ENCODE measurements around the gene CTBP2.
"Not testable (repeated sequence)": the region's sequence is repeated elsewhere in the genome, so short reads cannot be mapped to it uniquely, and the experiment has no call there.

The CTBP2 gene

DNA sequence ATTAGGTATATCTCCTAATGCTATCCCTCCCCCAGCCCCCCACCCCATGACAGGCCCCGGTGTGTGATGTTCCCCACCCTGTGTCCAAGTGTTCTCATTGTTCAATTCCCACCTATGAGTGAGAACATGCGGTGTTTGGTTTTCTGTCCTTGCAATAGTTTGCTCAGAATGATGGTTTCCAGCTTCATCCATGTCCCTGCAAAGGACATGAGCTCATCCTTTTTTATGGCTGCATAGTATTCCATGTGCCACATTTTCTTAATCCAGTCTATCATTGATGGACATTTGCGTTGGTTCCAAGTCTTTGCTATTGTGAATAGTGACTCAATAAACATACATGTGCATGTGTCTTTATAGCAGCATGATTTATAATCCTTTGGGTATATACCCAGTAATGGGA lies 18.7 kb upstream of the CTBP2 start:
- DNase-seq = not testable (repeated sequence)

- DNase-seq = no peak
Measured at GRCh38 chr10:125177641-125178640, 17.6 kb upstream of the CTBP2 start.

DNA sequence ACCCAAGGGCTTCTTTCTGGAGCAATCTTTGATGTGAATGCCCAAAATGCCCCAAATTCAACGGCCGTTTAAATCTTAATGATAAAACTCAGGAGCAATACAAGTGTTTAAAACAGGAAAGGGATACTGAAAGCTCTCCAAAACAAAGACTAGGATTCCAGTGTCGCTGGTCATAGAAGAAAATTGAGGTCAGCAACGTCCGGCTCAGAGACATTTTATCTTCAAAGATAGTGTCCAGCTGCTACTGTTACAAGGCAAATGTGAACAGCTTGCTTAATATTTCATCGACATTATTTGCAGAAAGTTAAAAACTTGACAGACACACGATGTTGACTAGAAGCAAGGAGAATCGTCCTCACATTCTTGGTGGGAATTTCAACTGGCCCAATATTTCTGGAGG lies 15.4 kb upstream of the CTBP2 start:
- no peak for DNase-seq

DNA sequence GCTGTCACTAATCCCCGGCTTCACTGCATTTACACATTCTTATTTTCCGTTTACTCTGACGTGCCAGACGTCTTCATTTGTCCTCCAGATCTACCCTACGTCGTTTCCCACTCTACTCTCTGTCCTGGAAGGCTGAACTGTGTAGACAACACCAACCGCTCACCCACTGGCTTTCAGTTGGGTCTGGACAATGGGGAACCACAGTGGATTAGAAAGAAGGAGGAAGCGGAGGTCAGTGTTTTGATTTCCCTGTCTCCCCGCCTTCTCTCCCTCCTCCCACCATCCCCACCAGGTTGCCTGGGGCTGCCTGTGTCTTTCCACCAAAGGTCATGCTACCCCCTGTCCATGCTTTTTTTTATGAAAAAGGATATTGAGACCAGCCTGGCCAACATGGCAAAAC lies 14.0 kb upstream of the CTBP2 start:
- DNase-seq = no peak

DNA sequence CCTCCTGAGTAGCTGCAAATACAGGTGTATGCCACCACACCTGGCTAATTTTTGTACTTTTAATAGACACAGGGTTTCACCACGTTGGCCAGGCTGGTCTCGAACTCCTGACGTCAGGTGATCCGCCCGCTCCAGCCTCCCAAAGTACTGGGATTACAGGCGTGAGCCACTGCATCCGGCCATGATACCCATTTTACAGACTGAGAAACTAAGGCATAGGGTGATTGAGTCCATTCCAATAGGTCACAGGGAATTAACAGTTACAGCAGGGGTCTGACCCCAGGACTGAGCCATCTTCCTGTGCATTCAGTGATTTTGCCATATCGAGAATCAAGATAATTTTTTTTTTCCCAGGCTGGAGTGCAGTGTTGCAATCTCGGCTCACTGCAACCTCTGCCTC lies 12.3 kb upstream of the CTBP2 start:
- no peak for DNase-seq

DNA sequence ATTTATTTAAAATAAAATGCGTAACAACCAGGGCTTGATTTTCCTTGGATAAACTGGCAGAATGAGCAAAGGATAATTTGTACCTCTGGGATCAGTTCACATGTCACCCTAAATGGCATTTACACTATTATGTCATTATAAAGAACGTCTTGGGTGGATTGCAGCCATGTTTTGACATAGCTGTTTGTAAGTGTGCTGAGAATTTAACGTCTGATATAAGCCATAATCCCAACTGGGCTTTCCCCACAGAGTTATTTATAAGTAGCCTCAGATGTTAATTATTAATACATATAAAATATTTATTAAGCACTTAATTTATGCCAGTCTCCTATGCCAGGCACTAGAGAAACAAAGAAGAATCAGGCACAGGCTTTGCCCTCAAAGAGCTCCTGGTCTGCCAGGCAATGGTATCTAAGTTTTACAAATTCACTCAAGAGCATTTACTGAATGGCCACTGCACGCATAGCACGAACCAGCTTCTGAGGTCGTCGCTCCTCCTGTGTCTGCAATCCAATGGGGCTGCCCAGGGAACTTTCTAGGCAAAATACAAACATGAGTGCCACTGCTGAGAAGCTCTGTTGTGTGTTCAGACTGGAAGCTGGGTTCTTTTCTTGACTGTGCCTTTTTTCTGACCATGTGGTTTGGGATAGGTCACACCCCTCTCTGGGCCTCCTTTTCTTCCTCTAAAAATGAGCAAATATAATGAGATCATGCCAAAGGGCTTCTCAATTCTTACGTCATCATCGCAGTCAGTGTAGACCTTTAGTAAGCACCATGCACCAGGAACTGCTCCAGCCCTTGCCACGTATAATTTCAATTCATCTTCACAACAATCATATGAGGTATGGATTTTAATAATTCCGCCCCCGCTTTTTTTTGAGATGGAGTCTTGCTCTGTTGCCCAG lies 11.3 kb upstream of the CTBP2 start:
- no peak for DNase-seq

DNA sequence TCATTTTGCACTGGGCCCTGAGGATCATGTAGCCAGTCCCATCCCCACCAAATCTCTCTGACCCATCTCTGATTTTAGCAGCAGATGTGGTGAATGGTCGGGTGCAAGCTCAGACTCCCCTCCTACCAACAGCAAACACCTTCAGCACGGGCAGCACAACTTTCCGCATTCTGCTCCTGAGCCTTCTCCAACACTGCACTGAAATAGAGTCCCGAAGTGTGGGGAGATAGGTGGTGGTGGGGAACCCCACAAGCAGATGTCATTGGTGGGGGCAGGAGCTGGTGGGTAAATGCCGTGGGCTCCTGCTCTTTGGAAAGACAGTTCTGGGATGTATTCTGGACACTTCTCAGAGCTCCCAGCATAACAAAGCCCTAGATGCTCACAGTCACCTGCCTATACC lies 9.6 kb upstream of the CTBP2 start:
- no peak for DNase-seq

- no peak for DNase-seq
Measured at GRCh38 chr10:125169279-125169678, 8.9 kb upstream of the CTBP2 start.

- DNase-seq = no peak
Measured at GRCh38 chr10:125166658-125167057, 6.3 kb upstream of the CTBP2 start.

DNA sequence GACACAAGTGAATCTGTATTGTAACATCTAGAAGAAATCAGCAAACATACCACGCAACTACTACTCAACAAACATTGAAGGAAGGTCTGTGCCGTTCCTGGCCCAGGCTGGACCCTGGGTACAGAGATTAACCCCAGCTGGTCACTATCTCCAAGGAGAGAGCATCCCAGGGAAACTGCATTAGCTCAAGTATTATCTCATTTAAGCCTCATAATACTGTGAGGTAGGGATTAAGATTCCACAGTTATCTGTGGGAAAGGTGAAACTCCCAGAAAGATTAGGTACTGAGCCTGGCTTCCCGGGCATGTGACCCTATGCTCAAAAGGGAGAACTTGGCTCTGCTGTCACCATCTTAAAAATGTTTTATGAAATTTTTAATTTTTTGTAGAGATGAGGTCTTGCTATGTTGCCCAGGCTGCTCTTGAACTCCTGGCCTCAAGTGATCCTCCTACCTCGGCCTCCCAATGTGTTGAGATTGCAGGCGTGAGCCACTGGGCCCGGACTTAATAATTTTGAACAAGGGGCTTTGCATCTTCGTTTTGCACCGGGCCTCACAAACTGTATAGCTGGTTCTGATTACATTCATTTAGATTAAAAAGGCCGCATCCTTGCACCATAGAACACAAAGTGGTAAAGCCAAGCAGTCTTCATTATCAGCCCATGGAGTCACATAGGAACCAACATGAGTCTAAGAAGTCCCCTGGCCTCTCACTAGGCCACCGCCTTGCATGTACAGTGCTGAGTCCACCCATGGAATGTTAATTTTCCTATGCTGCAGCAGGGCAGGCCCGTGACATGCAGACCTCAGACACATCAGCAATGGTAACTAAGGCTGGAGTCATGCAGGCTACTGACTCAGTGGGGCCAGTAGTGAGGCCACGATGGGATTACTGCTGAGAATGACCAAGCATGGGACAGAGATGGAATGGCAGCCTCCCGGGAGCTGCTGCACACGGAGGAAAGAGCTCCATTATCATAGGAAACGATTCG lies 5.5 kb upstream of the CTBP2 start:
- no peak for DNase-seq

DNA sequence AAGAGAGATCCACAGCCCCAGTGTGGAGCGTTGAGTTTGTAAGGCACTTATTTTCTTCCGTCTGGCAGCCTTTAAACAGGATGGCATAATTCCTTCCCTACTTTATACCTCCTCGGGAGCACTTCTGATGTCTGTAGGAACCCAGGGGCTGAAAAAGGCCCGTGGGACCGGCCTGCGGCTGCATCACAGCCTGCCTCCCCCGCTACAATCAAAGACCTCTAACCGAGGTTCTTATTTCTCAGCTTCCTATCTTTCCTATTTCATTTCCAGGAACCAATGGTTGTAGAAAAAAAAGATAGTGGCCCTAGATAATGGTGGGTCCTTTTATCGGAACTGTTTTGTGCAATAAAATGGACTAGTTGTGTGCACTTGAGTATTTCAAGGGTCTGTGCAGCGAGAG lies 4.1 kb upstream of the CTBP2 start:
- no peak for DNase-seq

GRCh38 chr10:125163803-125164202 lies 3.4 kb upstream of the CTBP2 start:
- DNase-seq = no peak

DNA sequence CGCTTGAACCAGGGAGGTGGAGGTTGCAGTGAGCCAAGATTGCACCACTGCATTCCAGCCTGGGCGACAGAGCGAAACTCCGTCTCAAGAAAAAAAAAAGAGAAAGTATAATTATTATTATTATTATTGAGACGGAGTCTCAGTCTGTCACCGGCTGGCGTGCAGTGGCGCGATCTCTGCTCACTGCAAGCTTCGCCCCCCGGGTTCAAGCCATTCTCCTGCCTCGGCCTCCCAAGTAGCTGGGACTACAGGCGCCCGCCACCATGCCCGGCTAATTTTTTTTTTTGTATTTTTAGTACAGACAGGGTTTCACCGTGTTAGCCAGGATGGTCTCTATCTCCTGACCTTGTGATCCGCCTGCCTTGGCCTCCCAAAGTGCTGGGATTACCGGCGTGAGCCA lies 2.9 kb upstream of the CTBP2 start:
- not testable (repeated sequence) for DNase-seq

DNA sequence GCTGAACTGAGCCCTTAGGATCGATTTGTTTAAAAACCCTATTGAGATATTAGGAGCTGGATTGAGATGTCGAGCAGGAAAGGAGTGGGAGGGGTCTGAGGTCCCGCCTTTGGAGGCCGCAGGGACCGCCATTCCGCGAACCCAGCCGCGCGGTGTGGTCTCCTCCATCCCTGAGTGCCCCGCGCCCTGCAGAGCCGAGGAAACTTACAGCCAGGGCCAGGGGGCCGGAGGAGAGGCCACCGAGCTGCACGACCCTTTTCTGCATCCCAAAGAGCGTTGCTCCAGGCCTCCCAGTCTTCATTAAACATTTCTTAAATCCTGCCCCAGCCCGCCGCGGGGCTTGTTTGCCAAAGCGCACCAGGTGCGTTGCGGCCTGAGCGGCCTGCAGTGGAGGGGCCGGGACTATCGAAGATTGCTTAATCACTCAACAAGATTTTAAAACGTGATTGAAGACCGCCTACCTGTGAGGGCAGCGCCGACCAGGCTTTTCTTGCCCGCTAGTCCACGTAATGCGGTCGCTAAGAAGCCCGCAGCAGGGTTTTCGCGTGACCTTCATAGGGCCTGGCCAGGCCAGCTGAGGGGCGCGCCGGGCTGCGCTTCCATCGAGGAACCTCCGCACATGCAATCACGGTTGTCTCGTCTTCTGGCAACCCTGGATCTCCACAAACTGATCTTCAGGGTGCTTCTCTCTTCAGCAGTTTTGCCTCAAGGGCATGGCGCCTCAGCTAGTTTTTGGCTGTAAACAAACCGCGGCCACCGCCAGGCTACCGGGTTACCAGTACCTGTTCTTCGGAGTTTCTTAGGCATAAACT lies 2.0 kb upstream of the CTBP2 start:
- DNase-seq = no peak

DNA sequence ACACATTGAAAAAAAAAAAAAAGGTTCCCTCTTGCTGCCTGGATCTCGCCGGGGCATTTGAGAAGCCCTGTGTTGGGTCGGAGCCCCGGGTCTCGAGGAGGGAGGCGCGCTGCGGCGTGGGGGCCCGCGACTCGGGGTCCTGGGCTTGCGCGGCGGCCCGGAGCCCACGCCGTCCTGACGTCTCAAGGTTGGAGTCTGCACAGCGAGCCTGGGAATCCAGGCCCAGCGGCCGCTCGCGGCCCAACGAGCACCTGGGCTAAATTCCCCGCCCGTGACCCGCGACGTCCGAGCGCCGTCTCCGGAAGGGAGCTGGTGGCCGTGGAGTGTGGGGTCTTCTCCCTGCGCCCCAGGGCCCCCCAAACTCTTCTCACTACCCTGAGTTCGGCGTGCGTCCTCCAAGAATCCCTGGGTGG lies 1.4 kb upstream of the CTBP2 start:
- no peak for DNase-seq

DNA sequence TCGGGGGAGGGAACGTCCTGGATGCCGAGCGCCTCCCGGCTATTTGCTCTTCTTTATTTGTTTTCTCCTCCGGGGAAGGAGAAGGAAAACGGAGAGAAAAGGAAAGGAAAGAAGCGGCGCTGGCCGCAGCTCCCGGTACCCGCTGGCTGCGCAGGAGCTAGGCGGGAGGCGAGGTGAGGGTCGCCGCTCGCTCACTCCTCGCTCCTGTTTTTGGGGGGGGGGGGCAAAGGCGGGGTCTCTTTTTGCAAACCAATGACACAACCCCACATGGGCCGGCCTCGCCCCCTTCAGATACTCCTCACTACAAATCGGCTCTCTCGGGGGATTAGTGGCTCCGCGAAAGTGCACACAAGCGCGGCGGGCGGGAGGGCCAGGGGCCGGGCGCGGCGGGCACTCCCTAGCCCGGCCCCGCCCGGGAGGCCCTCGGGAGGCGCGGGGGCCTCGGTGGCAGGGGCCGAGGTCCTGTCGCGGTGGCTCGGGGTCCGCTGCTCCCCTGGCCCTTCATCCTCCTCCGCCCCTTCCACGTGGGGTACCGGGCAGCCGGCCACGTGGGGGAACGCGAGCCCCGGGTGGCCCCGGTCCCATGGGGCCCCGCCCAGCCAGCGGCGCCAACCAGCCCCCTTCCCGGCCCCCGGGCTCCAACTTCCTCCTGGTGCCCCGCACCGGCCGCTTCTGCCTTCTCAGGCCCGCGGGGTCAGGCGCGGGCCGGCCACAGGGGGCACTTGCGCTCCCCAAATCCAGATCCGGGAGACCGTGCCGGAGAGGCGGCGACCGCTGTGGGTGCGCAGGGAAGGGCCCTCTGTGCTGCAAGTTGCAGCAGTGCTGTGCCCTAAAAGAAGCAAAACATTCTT lies 718 bp upstream of the CTBP2 start:
- DNase-seq = no peak

GRCh38 chr10:125159486-125159931 lies 854 bp downstream of the CTBP2 start:
- no peak for DNase-seq

DNA sequence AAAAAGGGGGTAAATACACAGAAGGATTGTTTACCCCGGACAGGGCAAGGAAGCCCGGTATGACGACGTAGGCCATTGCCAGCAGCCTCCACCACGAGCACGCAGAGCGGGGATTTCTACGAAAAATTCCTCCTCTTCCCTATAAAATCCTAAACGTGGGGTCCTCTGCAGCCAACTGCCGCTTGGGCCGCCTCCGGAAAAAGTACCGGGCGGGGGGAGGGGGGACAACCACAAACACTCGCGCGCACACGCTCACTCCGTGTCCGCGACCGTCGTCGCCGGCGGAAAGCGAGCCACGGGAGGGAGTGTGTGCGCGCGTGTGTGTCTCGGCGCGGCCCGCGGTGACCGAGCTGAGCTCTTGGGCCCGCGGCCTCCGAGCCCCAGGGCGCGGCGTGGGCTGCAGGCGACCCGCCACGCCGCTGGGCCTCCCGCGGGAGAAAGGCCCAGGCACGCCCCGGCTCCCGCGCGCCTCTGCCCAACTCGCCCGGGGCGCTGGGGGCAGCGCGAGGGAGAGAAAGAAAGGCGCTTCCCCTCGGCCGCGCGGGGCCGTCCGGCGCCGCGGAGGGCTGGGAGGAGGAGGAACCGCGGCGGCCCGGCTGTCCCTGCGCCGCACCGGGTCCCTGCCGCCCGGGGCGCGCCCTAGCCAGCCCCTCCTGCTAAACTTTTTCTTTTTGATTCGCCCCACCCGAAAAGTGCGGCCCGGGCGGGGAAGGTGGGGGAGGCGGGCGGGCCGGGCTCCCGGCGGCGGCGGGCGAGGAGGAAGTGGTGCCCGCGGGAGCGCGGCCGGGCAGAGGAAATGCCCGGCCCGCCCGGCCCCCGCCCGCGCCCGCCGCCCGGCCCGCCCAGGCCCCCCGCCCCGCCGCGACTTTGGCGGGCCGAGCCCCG lies 1.5 kb downstream of the CTBP2 start:
- no peak for DNase-seq

DNA sequence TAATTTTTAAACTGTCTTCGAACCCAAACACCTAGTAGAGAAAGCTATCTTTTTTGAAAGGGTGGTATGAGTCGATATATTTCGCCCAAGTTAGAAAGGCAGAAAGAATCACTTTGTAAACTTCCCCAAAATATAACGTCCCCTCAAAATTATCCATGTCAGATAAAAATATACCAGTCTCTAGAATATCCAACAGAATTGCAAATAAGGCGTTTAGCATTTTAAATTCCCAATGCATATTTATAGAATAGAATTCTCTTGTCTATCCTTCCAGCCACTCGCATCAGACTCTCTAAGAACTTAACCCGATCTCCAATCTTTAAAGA lies 2.1 kb downstream of the CTBP2 start:
- DNase-seq = no peak

GRCh38 chr10:125157505-125157904 lies 2.9 kb downstream of the CTBP2 start:
- no peak for DNase-seq

All from NCI-H1417 treated with DMSO at 0.1 percent for 48 hours (cell line).